GM08714 (cell line): Measurements from ENCODE around the gene STARD10.

Experiments used
- H3K4me3 ChIP-seq: fragments of 200-500 bp; sonication (Bioruptor generic); 2 replicates; pipeline ENCODE4 v1.5.1; 2014; ENCODE audit warnings: mild to moderate bottlenecking, low read length, inconsistent platforms
- ZNF274 ChIP-seq: IDR thresholded peaks from 2 replicates; pipeline ENCODE4 v1.6.1; 2012; ENCODE audit warnings: mild to moderate bottlenecking, low read depth, low read length

STARD10 gene

GRCh38 chr11:72750086-72750485 is 43.8 kb downstream of the STARD10 start:
- TF ChIP-seq ZNF274 = no peak
- H3K4me3 ChIP-seq = no peak overlapping the region

- H3K4me3 ChIP-seq = no peak overlapping the region
- TF ChIP-seq ZNF274 = no peak
Observed at GRCh38 chr11:72747289-72747855, 46.5 kb downstream of the STARD10 start.

- H3K4me3 ChIP-seq = no peak overlapping the region
- no peak for TF ChIP-seq ZNF274
Observed at GRCh38 chr11:72746821-72747220, 47.0 kb downstream of the STARD10 start.

DNA sequence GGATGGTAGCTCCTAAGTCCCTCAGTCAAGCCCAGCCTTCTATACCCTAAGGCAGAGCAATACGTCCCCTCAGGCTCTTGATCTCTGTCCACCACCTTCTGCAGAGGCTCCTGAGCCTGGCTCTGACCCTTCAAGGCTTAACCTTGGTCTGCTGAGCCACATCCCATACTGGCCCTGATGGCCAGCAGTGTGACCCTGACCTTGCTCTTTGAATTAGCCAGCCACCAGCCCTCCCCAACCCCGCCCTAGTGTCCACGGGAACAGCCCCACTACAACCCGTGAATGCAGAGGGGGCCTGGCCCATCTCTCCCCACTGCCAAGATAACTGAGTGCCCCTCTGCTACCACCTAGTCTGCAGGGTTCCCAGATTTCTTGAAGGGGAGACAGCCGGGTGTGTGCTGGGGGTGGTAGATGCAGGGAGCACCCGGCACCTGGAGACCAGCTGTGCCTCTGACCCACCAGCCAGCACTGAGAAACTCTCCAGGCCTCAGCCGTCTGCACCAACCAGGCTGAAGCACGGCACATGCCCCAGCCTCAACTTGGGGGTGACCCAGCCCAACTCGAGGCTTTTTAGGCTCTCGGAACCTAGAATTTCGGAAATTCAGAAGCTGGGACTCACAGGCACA is 47.8 kb downstream of the STARD10 start:
- no peak overlapping the region for H3K4me3 ChIP-seq
- TF ChIP-seq ZNF274 = no peak

GRCh38 chr11:72745511-72745910 is 48.3 kb downstream of the STARD10 start:
- no peak for TF ChIP-seq ZNF274
- H3K4me3 ChIP-seq = no peak overlapping the region

GRCh38 chr11:72744474-72744873 is 49.4 kb downstream of the STARD10 start:
- H3K4me3 ChIP-seq = no peak overlapping the region; the same call in 1 of the 2 replicates
- no peak for TF ChIP-seq ZNF274

- no peak for TF ChIP-seq ZNF274
- H3K4me3 ChIP-seq = no peak overlapping the region
Observed at GRCh38 chr11:72743321-72744221, 50.3 kb downstream of the STARD10 start.

DNA sequence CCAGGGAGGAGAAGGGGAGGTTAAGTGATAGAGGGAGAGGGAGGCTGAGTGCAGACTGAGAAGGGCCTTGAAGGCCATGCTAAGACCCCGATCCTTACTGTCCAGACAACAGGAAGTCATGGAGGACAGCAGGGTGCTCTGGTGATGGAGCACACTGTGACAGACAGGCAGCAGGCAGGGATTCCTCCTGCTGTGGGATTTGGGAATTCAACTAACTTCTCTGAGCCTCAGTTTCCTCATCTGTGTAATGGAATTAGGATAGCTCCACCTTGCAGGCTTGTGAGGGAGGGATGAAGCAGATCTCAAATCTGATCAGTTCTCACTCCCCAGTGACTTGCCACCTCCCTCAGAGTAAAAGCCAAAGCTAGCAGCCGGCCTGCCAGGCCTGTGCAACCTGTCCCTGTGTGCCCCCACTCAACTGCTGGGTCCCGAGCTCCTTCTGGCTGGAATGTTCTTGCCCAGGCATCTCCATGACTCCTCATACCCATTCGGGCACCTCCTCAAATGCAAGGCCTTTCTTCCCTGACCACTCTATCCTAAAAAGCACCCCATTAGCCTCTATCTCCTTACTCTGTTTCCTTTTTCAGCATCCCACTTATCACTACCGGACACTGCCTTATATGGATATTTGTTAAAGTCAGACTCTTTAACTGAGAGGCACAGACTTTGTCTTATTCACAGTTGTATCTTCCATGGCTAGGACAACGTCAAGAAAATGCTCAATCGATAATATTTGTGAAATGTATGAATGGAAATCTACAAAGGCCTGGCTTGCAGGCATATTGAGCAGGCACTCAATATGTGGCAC is 51.1 kb downstream of the STARD10 start:
- no peak for TF ChIP-seq ZNF274
- H3K4me3 ChIP-seq = no peak overlapping the region

DNA sequence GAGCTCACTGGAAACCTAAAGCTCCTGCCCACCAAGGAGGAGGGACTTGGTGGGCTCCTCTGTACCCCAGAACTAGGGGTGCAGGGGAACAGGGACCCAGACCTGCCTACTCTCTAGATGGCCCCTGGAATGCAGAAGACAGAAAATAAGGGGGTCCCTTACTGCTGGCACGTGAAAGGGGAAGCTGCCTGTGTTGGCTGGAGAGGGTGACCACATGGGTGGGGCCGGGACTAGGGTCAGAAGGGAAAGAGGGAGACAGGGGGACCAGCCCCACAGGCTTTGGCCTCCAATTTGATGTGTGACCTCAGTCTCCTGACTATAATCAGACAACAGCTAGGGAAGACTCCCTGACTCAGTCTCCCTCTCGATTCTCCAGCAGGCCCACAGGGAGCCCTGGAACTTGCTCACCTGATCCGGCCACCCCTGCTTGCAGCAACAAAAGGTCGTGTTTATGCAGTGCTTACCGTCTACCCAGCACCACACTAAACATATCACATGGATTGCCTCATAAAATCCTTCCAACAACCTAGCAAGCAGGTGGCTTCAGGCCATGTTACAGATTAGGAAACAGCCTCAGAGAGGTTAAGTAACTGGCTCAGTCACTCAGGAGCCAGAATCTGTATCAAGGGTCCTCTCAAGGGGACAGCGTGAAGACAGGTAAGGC is 51.9 kb downstream of the STARD10 start:
- TF ChIP-seq ZNF274 = no peak
- no peak overlapping the region for H3K4me3 ChIP-seq

DNA sequence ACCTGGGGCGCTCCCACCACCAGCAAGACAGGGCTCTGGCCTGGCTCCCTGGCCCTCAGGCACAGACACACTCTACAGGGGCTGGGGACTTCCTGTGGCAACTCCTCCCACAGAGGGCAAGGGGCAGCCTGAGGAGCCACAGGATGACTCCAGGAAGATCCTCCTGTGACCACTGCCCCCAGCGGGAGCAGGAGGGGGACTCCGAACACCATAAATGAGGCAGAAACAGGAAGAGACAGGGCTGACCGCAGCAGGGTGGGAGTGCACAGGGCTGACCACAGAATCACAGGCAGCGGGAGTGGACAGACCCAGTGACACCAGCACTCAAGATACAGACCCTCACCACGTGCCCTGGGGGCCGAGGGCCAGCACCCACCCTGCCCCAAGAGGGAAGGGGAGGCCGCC is 52.4 kb downstream of the STARD10 start:
- H3K4me3 ChIP-seq = no peak overlapping the region

DNA sequence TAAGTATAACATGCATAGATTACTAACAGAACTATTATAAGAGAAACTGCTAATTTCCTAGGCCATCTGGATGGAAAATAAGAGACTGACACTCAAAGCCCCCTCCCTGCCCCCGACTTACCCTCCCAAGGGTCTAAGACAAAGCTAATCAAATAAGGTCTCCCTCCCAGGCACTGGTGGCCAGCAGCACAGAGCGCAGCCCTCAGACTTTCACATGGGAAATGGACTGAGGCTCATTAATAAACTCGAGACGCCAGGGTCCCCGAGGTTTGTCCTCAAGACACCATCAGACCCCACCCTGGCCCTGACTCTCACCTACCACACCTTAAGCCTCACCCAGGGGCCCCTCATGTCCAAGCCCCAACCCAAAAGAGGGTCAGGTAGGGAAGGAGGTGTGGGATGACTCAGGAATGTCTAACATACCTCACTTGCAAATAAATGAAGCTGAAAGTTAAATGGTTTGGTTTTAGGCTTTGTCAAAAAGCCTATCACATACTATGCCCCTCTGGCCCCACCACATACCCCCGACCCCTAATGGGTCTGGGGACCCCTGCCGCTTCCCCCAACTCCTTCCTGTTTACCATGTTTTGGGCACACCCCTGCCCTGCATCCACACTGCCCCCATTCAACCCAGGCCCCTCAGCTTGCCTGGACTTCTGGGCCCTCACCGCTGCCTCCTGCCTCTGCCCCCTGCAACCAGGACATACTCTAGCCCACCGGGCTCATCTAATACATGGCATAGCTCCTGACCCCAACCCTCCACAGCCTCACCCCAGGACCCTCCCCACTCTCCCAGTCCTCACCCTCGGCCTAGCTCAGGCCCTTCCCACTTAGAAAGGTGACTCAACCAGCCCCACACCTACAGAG is 53.1 kb downstream of the STARD10 start:
- H3K4me3 ChIP-seq = no peak overlapping the region
- no peak for TF ChIP-seq ZNF274

More for the DNA sequence above, 52.4 kb downstream of the STARD10 start:
- no peak for TF ChIP-seq ZNF274

DNA sequence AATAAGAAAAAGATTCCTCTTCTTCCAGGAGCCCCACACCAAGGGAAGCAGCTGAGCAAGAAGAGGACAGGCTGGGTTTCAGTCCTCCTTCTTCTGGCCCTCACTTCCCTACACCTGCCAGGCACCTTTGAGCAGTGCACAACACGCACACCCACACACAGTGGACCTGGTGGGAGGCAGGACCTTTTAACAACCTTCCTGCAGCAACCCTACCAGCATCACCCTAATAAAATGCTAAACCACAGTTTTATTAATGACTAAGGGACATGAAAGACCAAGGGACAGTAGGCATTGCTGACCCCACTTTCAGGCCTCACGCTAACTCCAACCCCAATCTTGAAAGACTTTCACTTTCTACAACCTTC is 53.8 kb downstream of the STARD10 start:
- TF ChIP-seq ZNF274 = no peak
- no peak overlapping the region; the same call in 1 of the 2 replicates for H3K4me3 ChIP-seq

DNA sequence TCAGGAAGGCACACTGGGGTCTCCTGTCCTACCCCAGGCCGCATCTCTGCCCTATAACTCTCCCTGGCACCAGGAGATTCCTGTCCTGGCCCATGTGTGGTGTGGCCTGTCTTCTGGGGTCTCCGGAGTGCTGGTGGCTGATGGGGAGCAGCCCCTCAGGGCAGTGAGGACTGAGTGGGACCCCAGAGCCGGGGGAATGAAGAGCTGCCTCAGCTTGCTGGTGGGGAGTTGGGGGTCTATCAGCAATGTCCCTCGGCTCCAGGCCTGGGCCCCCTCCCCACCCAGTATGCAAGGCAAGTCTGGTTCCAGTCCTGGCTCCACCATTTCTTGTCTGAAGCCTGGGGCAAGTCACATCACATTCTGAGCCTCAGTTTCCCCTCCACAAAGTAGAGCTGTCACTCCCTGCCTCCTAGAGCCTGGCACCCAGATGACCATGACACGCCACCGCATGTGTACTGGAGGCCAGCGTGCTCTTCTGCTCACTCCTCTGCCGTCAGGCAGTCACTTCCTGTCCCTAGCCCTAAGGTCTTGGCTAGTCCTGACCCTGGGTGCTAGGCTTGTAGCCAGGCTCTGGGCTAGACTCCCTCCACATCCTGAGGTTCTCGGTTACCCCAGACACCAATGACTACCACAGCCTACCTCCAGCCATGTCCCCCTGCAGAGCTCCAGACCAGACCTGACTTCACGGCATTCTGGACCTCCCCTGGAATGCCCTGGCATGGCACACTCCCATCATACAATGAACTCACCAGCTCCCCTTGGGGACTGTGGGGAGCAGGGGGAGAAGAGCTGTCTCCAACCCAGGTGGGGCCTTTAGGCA is 54.4 kb downstream of the STARD10 start:
- no peak for TF ChIP-seq ZNF274
- peak overlapping the region; percentile 30; the same call in 1 of the 2 replicates for H3K4me3 ChIP-seq
